LNCAP (cell line): Measurements from ENCODE around the gene MAP2.

Experiments used
- TF ChIP-seq, protein P1 (sequence below): fragments of 450-650 bp; IDR thresholded peaks from 2 replicates; pipeline ENCODE4 v1.5.1; 2017; ENCODE audit warnings: mild to moderate bottlenecking

MAP2 gene

DNA sequence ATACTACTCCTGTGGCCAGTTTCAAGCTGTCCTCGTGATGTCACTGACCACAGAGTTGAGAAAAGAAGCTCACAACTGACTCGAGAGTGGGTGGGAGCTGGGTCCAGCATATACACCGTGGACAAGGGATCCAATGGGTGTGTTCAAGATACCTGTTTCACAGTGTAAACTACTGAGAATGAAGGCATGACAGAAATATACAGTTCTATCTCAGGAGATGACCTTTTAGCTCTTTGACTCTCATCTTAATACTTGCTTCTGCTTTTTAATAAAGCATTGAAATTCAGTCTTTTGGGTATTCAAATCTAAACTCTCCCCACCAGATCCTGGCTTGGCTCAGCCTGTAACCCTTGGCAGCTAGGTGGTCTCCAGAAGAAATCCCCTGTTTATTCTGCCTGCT, 130.1 kb downstream of the MAP2 start:
- TF ChIP-seq, protein P1, sequence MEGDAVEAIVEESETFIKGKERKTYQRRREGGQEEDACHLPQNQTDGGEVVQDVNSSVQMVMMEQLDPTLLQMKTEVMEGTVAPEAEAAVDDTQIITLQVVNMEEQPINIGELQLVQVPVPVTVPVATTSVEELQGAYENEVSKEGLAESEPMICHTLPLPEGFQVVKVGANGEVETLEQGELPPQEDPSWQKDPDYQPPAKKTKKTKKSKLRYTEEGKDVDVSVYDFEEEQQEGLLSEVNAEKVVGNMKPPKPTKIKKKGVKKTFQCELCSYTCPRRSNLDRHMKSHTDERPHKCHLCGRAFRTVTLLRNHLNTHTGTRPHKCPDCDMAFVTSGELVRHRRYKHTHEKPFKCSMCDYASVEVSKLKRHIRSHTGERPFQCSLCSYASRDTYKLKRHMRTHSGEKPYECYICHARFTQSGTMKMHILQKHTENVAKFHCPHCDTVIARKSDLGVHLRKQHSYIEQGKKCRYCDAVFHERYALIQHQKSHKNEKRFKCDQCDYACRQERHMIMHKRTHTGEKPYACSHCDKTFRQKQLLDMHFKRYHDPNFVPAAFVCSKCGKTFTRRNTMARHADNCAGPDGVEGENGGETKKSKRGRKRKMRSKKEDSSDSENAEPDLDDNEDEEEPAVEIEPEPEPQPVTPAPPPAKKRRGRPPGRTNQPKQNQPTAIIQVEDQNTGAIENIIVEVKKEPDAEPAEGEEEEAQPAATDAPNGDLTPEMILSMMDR: no peak

GRCh38 chr2:209556354-209556961, 132.6 kb downstream of the MAP2 start:
- TF ChIP-seq, protein P1: peak; percentile 61

GRCh38 chr2:209560911-209561310, 137.1 kb downstream of the MAP2 start:
- TF ChIP-seq, protein P1: no peak

DNA sequence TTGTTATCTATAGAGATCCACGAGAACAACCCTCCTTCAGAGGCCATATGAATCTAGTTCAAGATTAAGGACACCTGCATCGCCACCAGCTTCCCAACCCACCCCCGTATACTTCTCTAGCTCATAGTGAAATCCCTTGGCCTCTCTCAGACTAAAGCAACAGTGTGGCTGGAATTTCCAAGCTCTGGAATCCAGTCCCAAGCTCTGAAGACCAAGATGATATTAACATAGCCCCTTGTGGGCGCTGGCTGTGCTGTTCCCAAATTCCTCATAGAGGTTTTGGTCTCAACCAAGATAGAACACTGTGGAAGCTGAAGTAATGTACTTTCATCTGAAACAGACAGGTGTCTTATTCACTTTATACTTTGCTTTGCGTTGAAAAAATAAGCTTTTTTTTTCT, 139.6 kb downstream of the MAP2 start:
- TF ChIP-seq, protein P1: no peak

DNA sequence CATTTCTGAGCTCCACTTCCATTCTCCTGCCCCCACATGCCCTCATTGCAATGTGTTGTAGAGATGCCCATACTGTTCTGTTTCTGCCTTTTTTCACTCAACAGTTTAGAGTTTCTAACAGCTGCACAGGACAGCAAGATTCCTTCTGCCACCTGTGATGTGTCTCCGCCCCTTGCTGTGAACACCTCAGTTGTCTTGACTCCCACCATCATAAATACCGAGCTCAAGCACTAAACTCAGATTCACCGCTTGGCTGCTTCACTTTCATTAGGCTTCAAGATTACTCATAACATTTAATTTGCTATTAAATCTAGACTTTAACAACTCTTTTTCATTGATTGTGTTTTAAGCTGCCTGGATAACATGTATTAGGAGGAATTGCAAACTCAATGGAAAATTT, 141.0 kb downstream of the MAP2 start:
- TF ChIP-seq, protein P1: no peak

- TF ChIP-seq, protein P1: no peak
Observed at GRCh38 chr2:209565896-209566582, 142.2 kb downstream of the MAP2 start.

DNA sequence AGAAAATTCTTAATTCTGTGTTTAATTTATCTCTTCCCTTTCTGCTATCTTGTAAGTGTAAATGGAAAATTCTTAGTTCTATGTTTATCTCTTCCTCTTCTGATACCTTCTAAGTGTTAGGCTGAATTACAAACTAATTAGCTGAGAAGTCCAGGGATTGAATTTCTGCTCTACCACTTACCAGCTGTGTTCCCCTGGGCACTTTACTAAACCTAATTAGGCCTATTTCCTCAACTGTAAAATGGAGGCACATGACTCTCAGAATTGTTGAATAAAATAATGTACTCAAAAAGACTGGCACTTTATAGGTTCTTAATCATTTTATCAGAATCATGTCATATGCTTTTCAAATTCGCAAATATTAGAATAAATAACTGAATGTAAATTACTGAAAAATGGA, 146.3 kb downstream of the MAP2 start:
- TF ChIP-seq, protein P1: no peak
